Measurements from ENCODE around the gene SRRM4.

Gene SRRM4, protein sequence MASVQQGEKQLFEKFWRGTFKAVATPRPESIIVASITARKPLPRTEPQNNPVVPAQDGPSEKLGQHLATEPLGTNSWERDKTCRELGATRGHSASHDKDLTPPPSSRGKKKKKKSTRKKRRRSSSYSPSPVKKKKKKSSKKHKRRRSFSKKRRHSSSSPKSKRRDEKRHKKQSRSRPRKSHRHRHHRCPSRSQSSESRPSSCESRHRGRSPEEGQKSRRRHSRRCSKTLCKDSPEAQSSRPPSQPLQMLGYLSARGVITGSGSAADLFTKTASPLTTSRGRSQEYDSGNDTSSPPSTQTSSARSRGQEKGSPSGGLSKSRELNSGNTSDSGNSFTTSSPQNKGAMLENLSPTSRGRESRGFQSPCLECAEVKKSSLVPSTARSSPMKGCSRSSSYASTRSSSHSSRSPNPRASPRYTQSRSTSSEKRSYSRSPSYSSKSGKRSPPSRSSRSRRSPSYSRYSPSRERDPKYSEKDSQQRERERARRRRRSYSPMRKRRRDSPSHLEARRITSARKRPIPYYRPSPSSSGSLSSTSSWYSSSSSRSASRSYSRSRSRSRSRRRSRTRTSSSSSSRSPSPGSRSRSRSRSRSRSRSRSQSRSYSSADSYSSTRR

DNA sequence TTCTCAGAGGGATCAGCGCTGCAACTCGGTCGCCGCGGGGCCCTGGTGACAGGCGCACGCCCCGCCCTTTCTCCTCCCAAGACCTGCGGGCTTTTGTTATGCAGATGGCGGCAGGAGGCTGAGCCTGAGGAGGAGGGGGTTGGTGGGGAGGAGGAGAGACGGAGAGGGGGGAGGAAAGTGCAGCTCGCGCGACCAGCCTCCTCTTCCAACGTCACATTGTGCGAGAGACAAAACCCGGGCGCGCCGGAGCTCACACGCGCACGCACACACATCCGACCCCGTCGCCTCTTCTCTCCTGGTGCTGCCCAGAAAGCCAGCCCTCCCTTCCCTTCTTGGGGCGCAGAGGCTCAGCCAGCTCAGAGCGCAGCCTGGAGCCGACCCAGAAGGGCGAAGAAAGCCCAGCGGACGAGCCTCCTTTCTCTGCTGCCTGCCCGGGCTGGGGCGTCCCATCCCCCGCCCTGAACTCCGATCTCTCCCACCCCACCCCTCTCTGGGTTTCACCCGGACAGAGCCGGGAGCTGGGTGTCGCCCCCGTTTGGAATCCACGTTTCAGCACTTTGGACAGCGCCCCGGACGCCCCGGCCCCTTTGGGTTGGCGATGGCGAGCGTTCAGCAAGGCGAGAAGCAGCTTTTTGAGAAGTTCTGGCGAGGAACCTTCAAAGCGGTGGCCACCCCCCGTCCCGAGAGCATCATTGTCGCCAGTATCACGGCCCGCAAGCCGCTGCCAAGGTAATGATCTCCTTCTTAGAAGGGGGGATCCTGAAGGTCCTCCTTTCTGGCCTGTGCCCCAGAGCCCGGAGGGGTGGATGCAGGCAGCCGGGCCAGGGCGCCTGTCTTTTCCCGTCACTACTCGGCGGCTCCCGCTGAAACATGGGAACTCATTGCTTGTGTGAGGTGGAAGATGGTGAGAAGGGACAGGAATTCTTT lies at the start of gene SRRM4:
Gene SRRM4, plus strand, starts transcription at position 257 of the 927 bp plus-strand sequence. Its CDS starts 342 bp downstream, at position 599.
- Histone ChIP-seq H3K9me3 (no peaks in the 10 kb centered on the region), H3K4me1 (peaks cover 0 to 17% (median 9%) of the 10 kb centered on the region in 4 donors), H3K27ac (no peak within 1 kb of the TSS), H3K36me3 (no peaks in the 10 kb centered on the region), H3K4me3 (no peak within 1 kb of the TSS), H3K27me3 (peaks cover 0 to 43% of the 10 kb centered on the region in 2 donors)
- TF ChIP-seq, protein P1, sequence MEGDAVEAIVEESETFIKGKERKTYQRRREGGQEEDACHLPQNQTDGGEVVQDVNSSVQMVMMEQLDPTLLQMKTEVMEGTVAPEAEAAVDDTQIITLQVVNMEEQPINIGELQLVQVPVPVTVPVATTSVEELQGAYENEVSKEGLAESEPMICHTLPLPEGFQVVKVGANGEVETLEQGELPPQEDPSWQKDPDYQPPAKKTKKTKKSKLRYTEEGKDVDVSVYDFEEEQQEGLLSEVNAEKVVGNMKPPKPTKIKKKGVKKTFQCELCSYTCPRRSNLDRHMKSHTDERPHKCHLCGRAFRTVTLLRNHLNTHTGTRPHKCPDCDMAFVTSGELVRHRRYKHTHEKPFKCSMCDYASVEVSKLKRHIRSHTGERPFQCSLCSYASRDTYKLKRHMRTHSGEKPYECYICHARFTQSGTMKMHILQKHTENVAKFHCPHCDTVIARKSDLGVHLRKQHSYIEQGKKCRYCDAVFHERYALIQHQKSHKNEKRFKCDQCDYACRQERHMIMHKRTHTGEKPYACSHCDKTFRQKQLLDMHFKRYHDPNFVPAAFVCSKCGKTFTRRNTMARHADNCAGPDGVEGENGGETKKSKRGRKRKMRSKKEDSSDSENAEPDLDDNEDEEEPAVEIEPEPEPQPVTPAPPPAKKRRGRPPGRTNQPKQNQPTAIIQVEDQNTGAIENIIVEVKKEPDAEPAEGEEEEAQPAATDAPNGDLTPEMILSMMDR (IDR thresholded peaks at IDR 0.05) = no peak
- intact Hi-C loops (cut with DNase I; ENCODE audit: low total_unique reads) = loop anchor here (10.0 kb wide), 1 partner anchor 433 kb away; no protein-coding TSS in a partner anchor
- no peak for DNase-seq

DNA sequence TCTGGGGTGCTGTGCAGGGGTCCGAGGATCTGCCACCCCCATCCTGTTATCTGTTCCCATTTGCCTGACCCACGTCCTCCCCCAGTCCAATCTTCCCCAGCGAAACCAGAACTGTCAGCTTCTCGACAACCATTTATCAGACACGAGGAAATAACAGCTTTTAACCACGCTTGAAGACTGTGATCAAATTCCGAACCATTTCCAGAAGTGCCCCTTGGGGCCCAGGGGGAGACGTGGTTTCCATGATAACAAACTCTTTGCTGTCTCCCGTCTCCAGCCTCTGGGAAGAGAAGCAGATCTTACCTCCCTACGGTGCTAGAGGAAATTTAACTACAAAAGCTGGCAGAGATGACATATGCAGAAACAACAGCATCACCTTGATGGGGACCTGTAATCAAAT lies 35.1 kb upstream of the SRRM4 start:
- intact Hi-C loops (cut with DNase I; ENCODE audit: low total_unique reads) = no loop called here
- Histone ChIP-seq H3K36me3 (no peaks in the 10 kb centered on the region), H3K27me3 (no peaks in the 10 kb centered on the region), H3K27ac (no peak overlapping the region), H3K4me1 (no peaks in the 10 kb centered on the region), H3K4me3 (no peak overlapping the region), H3K9me3 (no peaks in the 10 kb centered on the region)
- TF ChIP-seq, protein P1 (IDR thresholded peaks at IDR 0.05) = no peak
- no peak for DNase-seq

DNA sequence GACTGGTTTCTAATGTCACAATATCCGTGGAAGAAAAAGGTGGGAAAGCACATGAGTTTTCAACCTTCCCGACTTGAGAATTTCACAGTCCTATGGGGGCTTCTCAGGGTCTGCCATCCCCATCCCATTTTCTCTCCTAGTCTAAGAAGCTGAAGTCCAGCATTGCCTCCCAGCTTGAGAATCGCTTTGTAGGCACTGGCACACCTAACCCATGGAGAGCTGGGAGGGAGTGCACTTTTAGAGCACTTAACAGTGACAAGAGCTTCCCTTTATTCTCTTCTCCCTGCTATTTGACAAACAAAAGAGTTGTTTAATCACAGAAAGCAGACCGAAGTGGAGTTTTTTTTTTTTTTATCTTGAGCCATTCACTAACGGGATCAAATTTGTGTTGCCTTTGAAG lies 22.8 kb upstream of the SRRM4 start:
- Histone ChIP-seq H3K27ac (no peak overlapping the region), H3K9me3 (no peaks in the 10 kb centered on the region), H3K4me1 (no peaks in the 10 kb centered on the region), H3K27me3 (no peaks in the 10 kb centered on the region), H3K4me3 (no peak overlapping the region), H3K36me3 (no peaks in the 10 kb centered on the region)
- TF ChIP-seq, protein P1 (IDR thresholded peaks at IDR 0.05) = no peak
- intact Hi-C loops (cut with DNase I; ENCODE audit: low total_unique reads) = no loop called here
- DNase-seq = no peak

DNA sequence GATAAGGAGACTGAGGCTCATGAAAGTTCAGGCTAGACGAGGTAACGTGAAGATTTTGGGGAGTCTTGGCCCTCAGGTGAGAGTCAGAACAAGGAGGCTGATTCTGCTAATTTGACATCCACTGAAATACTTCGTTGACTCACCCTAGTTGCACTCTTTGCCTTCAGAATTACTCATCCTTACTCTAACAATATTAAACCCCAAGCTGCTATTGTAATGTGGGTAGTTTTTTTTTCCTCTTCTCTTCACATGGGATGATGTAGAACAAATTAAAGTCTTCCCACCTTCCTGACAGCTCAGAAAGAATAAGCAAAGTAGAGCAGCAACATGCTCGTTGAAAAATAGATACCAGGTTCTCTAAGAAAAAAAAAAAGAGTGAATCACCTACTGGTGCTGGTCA lies 22.0 kb upstream of the SRRM4 start:
- TF ChIP-seq, protein P1 (IDR thresholded peaks at IDR 0.05) = no peak
- DNase-seq = no peak
- Histone ChIP-seq H3K4me3 (no peak overlapping the region), H3K4me1 (no peaks in the 10 kb centered on the region), H3K36me3 (no peaks in the 10 kb centered on the region), H3K27me3 (no peaks in the 10 kb centered on the region), H3K9me3 (no peaks in the 10 kb centered on the region), H3K27ac (no peak overlapping the region)
- intact Hi-C loops (cut with DNase I; ENCODE audit: low total_unique reads) = no loop called here

DNA sequence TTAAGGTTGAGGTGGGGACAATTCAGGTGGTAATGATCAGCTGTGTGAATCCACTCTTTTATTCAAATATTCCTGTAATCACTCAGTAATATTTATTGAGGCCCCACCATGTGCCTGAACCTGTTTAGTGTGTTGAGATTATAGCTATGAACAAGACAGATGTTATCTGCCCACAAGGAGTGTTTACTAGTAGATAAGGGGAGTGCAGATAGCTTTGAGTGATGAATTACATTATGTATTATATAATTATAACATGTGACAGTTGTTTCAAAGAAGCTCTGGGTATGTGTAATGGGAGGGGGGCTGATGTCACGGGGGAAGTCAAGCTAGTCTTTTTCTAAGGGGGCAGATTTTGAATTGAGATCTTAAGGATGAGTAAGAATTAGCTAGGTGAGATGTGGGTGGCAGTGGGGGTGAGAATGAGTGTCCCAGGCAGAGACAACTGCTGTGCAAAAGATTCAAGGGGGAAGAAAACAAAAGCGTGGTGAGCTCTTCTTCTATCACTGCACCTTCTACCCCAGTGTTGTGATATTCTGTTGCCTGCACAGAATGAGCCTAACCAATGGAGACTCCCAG lies 21.3 kb upstream of the SRRM4 start:
- Histone ChIP-seq H3K36me3 (no peaks in the 10 kb centered on the region), H3K27ac (no peak overlapping the region), H3K4me3 (no peak overlapping the region), H3K27me3 (no peaks in the 10 kb centered on the region), H3K4me1 (no peaks in the 10 kb centered on the region), H3K9me3 (no peaks in the 10 kb centered on the region)
- intact Hi-C loops (cut with DNase I; ENCODE audit: low total_unique reads) = no loop called here
- TF ChIP-seq, protein P1 (IDR thresholded peaks at IDR 0.05) = no peak
- DNase-seq = no peak

All from tibial artery (tissue), 4 donors.